Tibial artery (tissue), 4 donors: Measurements from ENCODE around the gene SH3RF1.
A peak's percentile ranks its signal among the peaks of the same experiment; 100 is the strongest.

ENCODE experiments used
- DNase-seq, 2 donors: peaks; one replicate each; pipeline ENCODE4 v3.0.0-alpha.2; 2019
- H3K27ac ChIP-seq, 2 donors: fragments of 200-600 bp; sonication (generic) in 1 of 2; 1 replicate in 1 of 2; 2 replicates in 1 of 2; pipeline ENCODE4 v1.5.1; 2018 to 2019; ENCODE audit warnings: mild to moderate bottlenecking in 1 of 2
- H3K27me3 ChIP-seq, 2 donors: fragments of 200-600 bp; sonication (generic) in 1 of 2; one replicate each; pipeline versions ENCODE4 v1.5.1 to v1.6.0; 2016 to 2019
- H3K36me3 ChIP-seq, 3 donors: fragments of 200-600 bp; sonication (generic) in 2 of 3; one replicate each; pipeline ENCODE4 v1.5.1; 2016 to 2019; ENCODE audit warnings: mild to moderate bottlenecking in 2 of 3
- H3K4me1 ChIP-seq, 4 donors: fragments of 200-600 bp; sonication (generic) in 2 of 4; 1 replicate in 3 of 4; 2 replicates in 1 of 4; pipeline ENCODE4 v1.5.1; 2016 to 2019
- H3K4me3 ChIP-seq, 2 donors: fragments of 200-600 bp; sonication (generic) in 1 of 2; 1 replicate in 1 of 2; 2 replicates in 1 of 2; pipeline ENCODE4 v1.5.1; 2018 to 2019; ENCODE audit warnings: mild to moderate bottlenecking in 2 of 2
- H3K9me3 ChIP-seq, 3 donors: fragments of 200-600 bp; sonication (generic) in 1 of 3; one replicate each; pipeline ENCODE4 v1.5.1; 2016 to 2019
- CTCF ChIP-seq, 2 experiments: fragments of 200-600 bp in 1 of 2; fragments of 450-650 bp in 1 of 2; IDR thresholded peaks; one replicate each; pipeline ENCODE4 v1.5.1; 2017 to 2019; ENCODE audit warnings: antibody characterized with exemption in 2 of 2, mild to moderate bottlenecking in 1 of 2, moderate library complexity in 1 of 2
- intact Hi-C: fragments of 100-400 bp; cut with DNase I; formaldehyde crosslinking; loops from one replicate; pipeline ENCODE4 v1.15.0; 2023; ENCODE audit warnings: low total_unique reads

The SH3RF1 gene

GRCh38 chr4:169270810-169271691 is at the start of gene SH3RF1:
TSS of gene SH3RF1 (minus strand) at chr4:169270956. CDS start at chr4:169269212, 1,744 bp downstream.
- Histone ChIP-seq H3K36me3 (no peaks in the 10 kb centered on the region), H3K27me3 (no peaks in the 10 kb centered on the region), H3K27ac (peak within 1 kb of the TSS; percentile 86 to 91), H3K4me3 (peak within 1 kb of the TSS; percentile 67 to 70), H3K4me1 (peaks cover 0 to 51% (median 16%) of the 10 kb centered on the region in 4 donors), H3K9me3 (no peaks in the 10 kb centered on the region)
- intact Hi-C loops: loop anchor here (10.0 kb wide), 1 partner anchor 156 kb away; no protein-coding TSS in a partner anchor
- peak; percentile 19 to 29 for TF ChIP-seq CTCF (IDR thresholded peaks at IDR 0.05)
- peak; percentile 93 to 95 for DNase-seq

GRCh38 chr4:169315530-169316343 is 45.0 kb upstream of the SH3RF1 start:
- DNase-seq: no peak
- no peaks in the 10 kb centered on the region for H3K36me3 ChIP-seq
- H3K4me1 ChIP-seq: peaks cover 0 to 17% (median 11%) of the 10 kb centered on the region in 4 donors
- H3K4me3 ChIP-seq: no peak overlapping the region
- no peak for TF ChIP-seq CTCF (IDR thresholded peaks at IDR 0.05)
- H3K27me3 ChIP-seq: no peaks in the 10 kb centered on the region
- H3K9me3 ChIP-seq: no peaks in the 10 kb centered on the region
- intact Hi-C loops: no loop called here
- no peak overlapping the region for H3K27ac ChIP-seq

GRCh38 chr4:169314906-169315305 is 44.1 kb upstream of the SH3RF1 start:
- Histone ChIP-seq H3K4me1 (peaks cover 0 to 17% (median 11%) of the 10 kb centered on the region in 4 donors), H3K4me3 (no peak overlapping the region), H3K27ac (no peak overlapping the region), H3K36me3 (no peaks in the 10 kb centered on the region), H3K27me3 (no peaks in the 10 kb centered on the region), H3K9me3 (no peaks in the 10 kb centered on the region)
- TF ChIP-seq CTCF (IDR thresholded peaks at IDR 0.05): no peak
- peak; percentile 30 to 73 for DNase-seq
- intact Hi-C loops: no loop called here

DNA sequence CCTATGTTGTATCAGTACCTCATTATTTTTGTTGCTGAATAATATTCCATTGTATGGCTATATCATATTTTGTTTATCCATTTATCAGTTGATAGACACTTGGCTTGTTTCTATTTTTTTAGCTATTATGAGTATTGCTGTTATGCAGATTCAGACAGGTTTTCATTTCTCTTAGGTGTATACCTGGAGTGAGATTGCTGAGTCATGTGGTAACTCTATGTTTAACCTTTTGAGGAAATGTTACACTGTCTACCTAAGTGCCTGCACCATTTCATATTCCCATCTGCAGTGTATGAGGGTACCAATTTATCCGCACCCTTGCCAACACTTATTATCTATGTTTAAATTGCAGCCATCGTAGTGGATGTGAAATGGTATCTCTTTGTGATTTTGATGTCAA is 43.0 kb upstream of the SH3RF1 start:
- no peak overlapping the region for H3K4me3 ChIP-seq
- H3K36me3 ChIP-seq: no peaks in the 10 kb centered on the region
- intact Hi-C loops: no loop called here
- no peak for DNase-seq
- TF ChIP-seq CTCF (IDR thresholded peaks at IDR 0.05): no peak
- no peaks in the 10 kb centered on the region for H3K27me3 ChIP-seq
- peaks cover 0 to 17% (median 11%) of the 10 kb centered on the region in 4 donors for H3K4me1 ChIP-seq
- H3K9me3 ChIP-seq: no peaks in the 10 kb centered on the region
- H3K27ac ChIP-seq: no peak overlapping the region

- intact Hi-C loops: no loop called here
- no peak for DNase-seq
- Histone ChIP-seq H3K4me3 (no peak overlapping the region), H3K27ac (no peak overlapping the region), H3K27me3 (no peaks in the 10 kb centered on the region), H3K9me3 (no peaks in the 10 kb centered on the region), H3K36me3 (no peaks in the 10 kb centered on the region), H3K4me1 (peaks cover 0 to 17% (median 11%) of the 10 kb centered on the region in 4 donors)
- no peak for TF ChIP-seq CTCF (IDR thresholded peaks at IDR 0.05)
These were observed 42.1 kb upstream of the SH3RF1 start for GRCh38 chr4:169312690-169313422.
